C4-2B (cell line): ENCODE data around the gene BRPF1.

Source experiments
- H3K27ac ChIP-seq: fragments of 450-650 bp; 2 replicates; pipeline ENCODE4 v1.5.1; 2017
- ZFX ChIP-seq: fragments of 450-650 bp; IDR thresholded peaks from 2 replicates; pipeline ENCODE4 v1.6.1; 2017
- TF ChIP-seq, protein P1 (sequence below): fragments of 450-650 bp; conservative IDR thresholded peaks from 2 replicates; pipeline ENCODE4 v1.5.1; 2017; ENCODE audit warnings: mild to moderate bottlenecking

BRPF1 gene

DNA sequence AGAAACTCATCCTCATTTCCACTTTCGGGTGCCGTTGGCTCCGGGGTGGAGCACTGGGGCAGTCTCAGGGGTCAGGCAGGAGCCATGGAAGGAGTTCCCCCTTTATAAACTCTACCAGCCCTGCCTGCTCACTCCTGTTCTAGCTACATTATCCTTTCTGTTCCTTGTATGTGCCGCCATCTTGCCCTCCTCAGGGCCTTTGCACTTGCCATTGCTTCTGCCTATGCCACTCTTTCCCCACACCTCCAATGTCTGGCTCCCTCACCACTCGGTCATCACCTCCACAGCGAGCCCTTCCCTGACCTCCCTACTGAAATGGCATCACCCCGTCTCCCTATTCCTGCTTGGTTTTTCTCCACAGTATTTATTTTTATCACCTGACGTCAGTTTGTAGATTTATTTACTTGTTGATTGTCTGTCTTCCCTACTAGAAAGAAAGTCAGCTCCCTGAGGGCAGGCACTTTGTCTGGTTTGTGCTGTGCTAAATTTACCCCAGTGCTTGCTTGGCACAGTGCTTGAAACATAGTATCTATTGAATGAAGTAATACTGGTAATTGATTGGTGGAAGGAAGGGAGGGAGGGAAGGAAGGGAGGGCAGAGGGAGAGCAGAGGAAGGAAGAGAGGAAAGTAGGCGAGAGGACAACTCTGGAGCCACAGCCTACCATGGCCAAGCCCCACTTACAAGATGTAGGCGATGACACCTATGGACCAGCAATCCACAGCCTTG, 29.4 kb downstream of the BRPF1 start:
- no peak overlapping the region for H3K27ac ChIP-seq
- TF ChIP-seq, protein P1, sequence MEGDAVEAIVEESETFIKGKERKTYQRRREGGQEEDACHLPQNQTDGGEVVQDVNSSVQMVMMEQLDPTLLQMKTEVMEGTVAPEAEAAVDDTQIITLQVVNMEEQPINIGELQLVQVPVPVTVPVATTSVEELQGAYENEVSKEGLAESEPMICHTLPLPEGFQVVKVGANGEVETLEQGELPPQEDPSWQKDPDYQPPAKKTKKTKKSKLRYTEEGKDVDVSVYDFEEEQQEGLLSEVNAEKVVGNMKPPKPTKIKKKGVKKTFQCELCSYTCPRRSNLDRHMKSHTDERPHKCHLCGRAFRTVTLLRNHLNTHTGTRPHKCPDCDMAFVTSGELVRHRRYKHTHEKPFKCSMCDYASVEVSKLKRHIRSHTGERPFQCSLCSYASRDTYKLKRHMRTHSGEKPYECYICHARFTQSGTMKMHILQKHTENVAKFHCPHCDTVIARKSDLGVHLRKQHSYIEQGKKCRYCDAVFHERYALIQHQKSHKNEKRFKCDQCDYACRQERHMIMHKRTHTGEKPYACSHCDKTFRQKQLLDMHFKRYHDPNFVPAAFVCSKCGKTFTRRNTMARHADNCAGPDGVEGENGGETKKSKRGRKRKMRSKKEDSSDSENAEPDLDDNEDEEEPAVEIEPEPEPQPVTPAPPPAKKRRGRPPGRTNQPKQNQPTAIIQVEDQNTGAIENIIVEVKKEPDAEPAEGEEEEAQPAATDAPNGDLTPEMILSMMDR: no peak
- TF ChIP-seq ZFX: no peak

DNA sequence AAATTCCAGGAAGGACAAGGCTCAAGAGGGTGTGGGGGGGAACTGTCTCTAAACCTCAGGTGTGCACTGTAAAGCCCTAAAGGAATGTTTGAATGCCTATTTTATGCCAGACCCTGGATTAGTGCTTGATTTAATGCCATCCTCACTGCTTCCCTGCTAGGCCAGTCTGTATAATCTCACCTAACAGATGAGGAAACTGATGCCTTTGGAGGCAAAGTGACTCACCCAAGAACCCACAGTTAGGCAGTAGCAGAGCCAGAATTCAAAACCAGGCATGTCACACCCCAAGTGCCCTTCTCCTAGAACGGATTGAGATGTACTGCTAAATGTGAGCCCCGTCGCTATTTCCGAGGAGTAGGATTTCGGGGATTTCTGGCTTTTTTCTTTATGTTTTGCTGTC, 30.4 kb downstream of the BRPF1 start:
- no peak for TF ChIP-seq ZFX
- TF ChIP-seq, protein P1: no peak
- no peak overlapping the region for H3K27ac ChIP-seq

DNA sequence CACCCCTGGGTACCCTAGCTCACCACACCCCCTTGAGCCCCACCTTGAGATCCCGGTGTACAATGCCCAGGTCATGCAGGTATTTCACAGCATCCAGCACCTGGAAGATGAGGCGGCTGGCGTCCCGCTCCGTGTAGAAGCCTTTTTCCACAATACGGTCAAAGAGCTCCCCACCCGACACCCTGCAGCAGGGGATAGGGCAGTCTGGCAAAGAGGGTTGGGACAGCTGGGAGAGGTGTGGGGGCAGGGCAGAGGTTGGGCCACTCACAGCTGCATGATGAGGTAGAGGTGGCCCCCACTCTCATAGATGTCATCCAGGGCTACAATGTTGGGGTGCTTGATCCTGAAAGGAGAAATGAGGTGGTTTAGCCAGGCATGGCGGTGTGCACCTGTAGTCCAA, 31.3 kb downstream of the BRPF1 start:
- H3K27ac ChIP-seq: no peak overlapping the region
- TF ChIP-seq, protein P1: no peak
- no peak for TF ChIP-seq ZFX

DNA sequence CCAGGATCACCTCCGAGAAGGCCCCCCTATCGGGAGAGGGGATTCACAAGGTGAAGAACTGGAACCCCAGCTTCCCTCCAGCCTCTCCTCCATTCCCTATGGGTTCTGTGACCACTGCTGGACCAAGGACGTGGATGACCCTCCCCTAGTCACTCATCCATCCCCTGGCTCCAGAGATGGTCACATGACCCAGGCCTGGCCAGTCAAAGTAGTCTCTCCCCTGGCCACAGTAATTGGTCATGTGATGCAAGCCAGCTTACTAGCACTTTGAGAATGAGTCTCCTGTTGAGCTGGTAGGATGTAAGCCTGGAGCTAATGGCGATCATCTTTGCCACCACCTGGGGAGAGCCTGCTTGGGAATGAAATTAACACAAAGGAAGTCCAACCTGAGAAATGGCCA, 34.3 kb downstream of the BRPF1 start:
- no peak overlapping the region for H3K27ac ChIP-seq
- TF ChIP-seq ZFX: no peak
- TF ChIP-seq, protein P1: no peak

DNA sequence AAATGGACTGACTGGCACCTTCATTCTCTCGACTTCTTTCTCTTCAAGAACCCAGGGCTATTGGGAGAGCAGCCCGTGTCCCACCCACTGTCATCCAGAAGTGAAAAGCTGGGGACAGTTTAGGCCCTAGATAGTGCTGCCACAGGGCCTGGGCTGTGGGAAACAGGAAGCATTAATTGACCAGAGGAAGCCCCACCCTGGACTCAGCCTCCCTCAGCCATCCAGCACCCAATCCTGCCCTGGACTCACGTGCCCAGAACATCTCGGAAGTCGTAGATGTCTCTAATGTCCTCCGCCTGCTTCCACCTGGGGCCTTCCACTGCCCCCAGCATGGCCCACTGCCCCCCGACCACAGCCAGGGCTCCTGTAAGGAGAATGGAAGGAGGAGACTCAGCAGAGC, 35.9 kb downstream of the BRPF1 start:
- no peak overlapping the region for H3K27ac ChIP-seq

DNA sequence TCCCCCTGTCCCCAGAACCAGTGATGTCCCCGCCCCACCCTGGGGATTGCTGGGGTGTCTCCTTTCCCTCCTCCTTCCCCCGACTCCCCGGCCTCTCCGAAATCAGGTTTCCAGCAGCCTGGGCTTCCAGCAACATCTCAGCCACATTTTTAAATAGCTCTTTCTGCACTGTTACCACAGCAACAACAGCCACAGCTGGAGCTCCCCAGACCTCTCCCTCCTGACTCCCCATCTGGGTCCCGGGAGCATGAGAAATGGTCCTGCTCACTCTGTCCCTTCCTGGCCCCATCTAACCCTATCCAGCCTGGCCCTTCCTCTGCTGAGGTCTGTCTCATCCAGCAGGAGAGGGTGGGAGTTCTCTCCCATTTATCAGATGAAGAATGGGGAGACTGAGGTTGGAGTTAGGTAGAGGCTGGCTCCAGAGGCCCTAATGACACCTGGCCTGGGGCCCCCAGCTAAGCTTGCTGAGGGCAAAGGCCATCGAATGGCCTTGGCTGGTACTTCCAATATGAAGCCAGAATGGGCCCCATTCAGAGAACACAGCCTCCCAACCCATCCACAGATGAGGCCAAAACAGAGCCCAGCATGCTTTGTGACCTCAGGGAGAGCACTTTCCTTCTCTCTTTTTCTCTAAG, 36.7 kb downstream of the BRPF1 start:
- H3K27ac ChIP-seq: no peak overlapping the region; the same call in 1 of the 2 replicates
- TF ChIP-seq ZFX: no peak
- TF ChIP-seq, protein P1: no peak

More for the DNA sequence above, 35.9 kb downstream of the BRPF1 start:
- TF ChIP-seq, protein P1: no peak
- no peak for TF ChIP-seq ZFX

DNA sequence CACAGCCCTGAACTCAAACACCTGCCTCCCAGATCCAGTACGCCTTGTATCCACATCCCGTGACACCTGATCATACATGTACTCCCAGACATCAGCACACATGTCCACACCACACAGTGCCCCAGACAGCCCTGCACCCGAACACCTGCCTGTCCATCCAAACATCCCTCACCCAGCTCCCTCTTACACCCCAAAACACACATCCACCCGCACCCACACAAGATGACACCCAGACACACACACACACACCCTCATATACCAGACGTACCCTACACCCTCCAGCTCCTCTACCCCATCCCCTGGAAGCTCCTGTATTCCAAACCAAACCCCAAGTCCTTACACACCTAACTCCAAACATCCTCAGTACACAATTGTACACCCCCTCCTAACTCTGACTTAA, 37.5 kb downstream of the BRPF1 start:
- H3K27ac ChIP-seq: peak overlapping the region; percentile 88
- TF ChIP-seq, protein P1: no peak
- no peak for TF ChIP-seq ZFX
